ENCODE measurements around the gene SLC1A2. TPM values are rescaled to one million over a fixed set of nuclear protein-coding genes. Genes with fewer than 3 reads are reported as not detected.

SLC1A2 gene
- total RNA-seq, 1 donor from 2014 or later, result 54.3 TPM

GRCh38 chr11:35223991-35224390 lies 195.4 kb downstream of the SLC1A2 start:
- no peak for TF ChIP-seq CTCF (IDR thresholded peaks at IDR 0.05; ENCODE audit: partially characterized antibody, unreplicated experiment)
- Mint-ChIP-seq H3K4me1 (ENCODE audit: low read depth, unreplicated experiment) (peaks cover 3% of the 10 kb centered on the region), H3K27ac (ENCODE audit: unreplicated experiment) (no peak overlapping the region)

GRCh38 chr11:35223371-35223796 lies 196.0 kb downstream of the SLC1A2 start:
- no peaks in the 10 kb centered on the region for H3K9me3 Mint-ChIP-seq (ENCODE audit: unreplicated experiment)
- no peak overlapping the region for H3K4me3 Mint-ChIP-seq (ENCODE audit: unreplicated experiment)
- H3K36me3 Mint-ChIP-seq (ENCODE audit: unreplicated experiment), result no peaks in the 10 kb centered on the region
- DNase-seq, result peak; percentile 53
- H3K27me3 Mint-ChIP-seq (ENCODE audit: unreplicated experiment), result no peaks in the 10 kb centered on the region
- TF ChIP-seq CTCF (IDR thresholded peaks at IDR 0.05; ENCODE audit: partially characterized antibody, unreplicated experiment), result no peak
- H3K27ac Mint-ChIP-seq (ENCODE audit: unreplicated experiment), result peak overlapping the region; percentile 6
- H3K4me1 Mint-ChIP-seq (ENCODE audit: low read depth, unreplicated experiment), result peaks cover 3% of the 10 kb centered on the region

More at GRCh38 chr11:35223991-35224390, 195.4 kb downstream of the SLC1A2 start:
- Mint-ChIP-seq H3K27me3 (ENCODE audit: unreplicated experiment) (no peaks in the 10 kb centered on the region), H3K9me3 (ENCODE audit: unreplicated experiment) (no peaks in the 10 kb centered on the region), H3K36me3 (ENCODE audit: unreplicated experiment) (no peaks in the 10 kb centered on the region), H3K4me3 (ENCODE audit: unreplicated experiment) (no peak overlapping the region)
- no peak for DNase-seq

GRCh38 chr11:35218956-35219355 lies 200.4 kb downstream of the SLC1A2 start:
- Mint-ChIP-seq H3K36me3 (ENCODE audit: unreplicated experiment) (no peaks in the 10 kb centered on the region), H3K9me3 (ENCODE audit: unreplicated experiment) (no peaks in the 10 kb centered on the region), H3K27ac (ENCODE audit: unreplicated experiment) (no peak overlapping the region), H3K27me3 (ENCODE audit: unreplicated experiment) (no peaks in the 10 kb centered on the region), H3K4me3 (ENCODE audit: unreplicated experiment) (no peak overlapping the region), H3K4me1 (ENCODE audit: low read depth, unreplicated experiment) (peaks cover 3% of the 10 kb centered on the region)
- no peak for TF ChIP-seq CTCF (IDR thresholded peaks at IDR 0.05; ENCODE audit: partially characterized antibody, unreplicated experiment)
- no peak for DNase-seq

GRCh38 chr11:35216962-35217678 lies 202.2 kb downstream of the SLC1A2 start:
- Mint-ChIP-seq H3K4me3 (ENCODE audit: unreplicated experiment) (no peak overlapping the region), H3K4me1 (ENCODE audit: low read depth, unreplicated experiment) (no peaks in the 10 kb centered on the region), H3K27me3 (ENCODE audit: unreplicated experiment) (no peaks in the 10 kb centered on the region), H3K27ac (ENCODE audit: unreplicated experiment) (no peak overlapping the region), H3K36me3 (ENCODE audit: unreplicated experiment) (no peaks in the 10 kb centered on the region), H3K9me3 (ENCODE audit: unreplicated experiment) (no peaks in the 10 kb centered on the region)
- no peak for TF ChIP-seq CTCF (IDR thresholded peaks at IDR 0.05; ENCODE audit: partially characterized antibody, unreplicated experiment)
- no peak for DNase-seq

GRCh38 chr11:35215945-35216344 lies 203.4 kb downstream of the SLC1A2 start:
- H3K4me1 Mint-ChIP-seq (ENCODE audit: low read depth, unreplicated experiment), result no peaks in the 10 kb centered on the region
- no peak overlapping the region for H3K27ac Mint-ChIP-seq (ENCODE audit: unreplicated experiment)
- TF ChIP-seq CTCF (IDR thresholded peaks at IDR 0.05; ENCODE audit: partially characterized antibody, unreplicated experiment), result no peak
- no peaks in the 10 kb centered on the region for H3K9me3 Mint-ChIP-seq (ENCODE audit: unreplicated experiment)
- no peak for DNase-seq
- no peaks in the 10 kb centered on the region for H3K27me3 Mint-ChIP-seq (ENCODE audit: unreplicated experiment)
- no peaks in the 10 kb centered on the region for H3K36me3 Mint-ChIP-seq (ENCODE audit: unreplicated experiment)
- no peak overlapping the region for H3K4me3 Mint-ChIP-seq (ENCODE audit: unreplicated experiment)
